Caco-2 (cell line): Measurements from ENCODE around the gene MELTF. TPM values are rescaled to one million over a fixed set of nuclear protein-coding genes. Genes with fewer than 3 reads are reported as not detected.

Experiments
- BruUV-seq: library from RNA; stranded (reverse); fragments of 400-500 nt; replicated peaks from 2 replicates; lab custom pipeline; 2021; lab: Mats Ljungman, UMichigan
- CTCF ChIA-PET: fragments of 300-600 bp; sonication (Branson Sonifier 250); formaldehyde crosslinking; loops from one replicate; lab custom pipeline; 2022; ENCODE audit warnings: antibody characterized with exemption; lab: Charles Lee
- POLR2A ChIA-PET: fragments of 300-600 bp; sonication (Branson Sonifier 250); formaldehyde crosslinking; loops from one replicate; lab custom pipeline; 2022; ENCODE audit warnings: antibody characterized with exemption; lab: Charles Lee
- DNase-seq, 2 experiments: peaks; one replicate each; pipeline versions ENCODE4 v3.0.0 to v3.0.0-alpha.2; 2020 to 2022
- H3K27me3 ChIP-seq: replicated peaks from 2 replicates; pipeline ENCODE4 v1.6.0; 2011; ENCODE audit warnings: low read length; ENCODE audit not compliant: control insufficient read depth, insufficient read depth
- H3K36me3 ChIP-seq: 2 replicates; pipeline ENCODE4 v1.5.1; 2011; ENCODE audit warnings: low read length; ENCODE audit not compliant: control insufficient read depth, insufficient read depth
- H3K4me1 ChIP-seq: fragments of 250-450 bp; sonication (Bioruptor Pico); 2 replicates; pipeline ENCODE4 v1.5.1; 2020; ENCODE audit warnings: mild to moderate bottlenecking
- H3K4me3 ChIP-seq: 2 replicates; pipeline ENCODE4 v1.5.1; 2011; ENCODE audit warnings: low read depth, mild to moderate bottlenecking, control low read depth, low read length
- H3K9me3 ChIP-seq: fragments of 250-450 bp; sonication (Bioruptor Pico); 2 replicates; pipeline ENCODE4 v1.5.1; 2020; ENCODE audit warnings: mild to moderate bottlenecking, moderate library complexity
- H3K27ac Mint-ChIP-seq: one replicate; pipeline ENCODE4 v1.8.0; 2022; ENCODE audit warnings: mixed read lengths; ENCODE audit not compliant: unreplicated experiment
- H3K27me3 Mint-ChIP-seq: one replicate; pipeline ENCODE4 v1.8.0; 2022; ENCODE audit warnings: mixed read lengths; ENCODE audit not compliant: insufficient read depth, unreplicated experiment
- H3K36me3 Mint-ChIP-seq: one replicate; pipeline ENCODE4 v1.8.0; 2022; ENCODE audit warnings: mild to moderate bottlenecking, mixed read lengths; ENCODE audit not compliant: insufficient read depth, unreplicated experiment
- H3K4me1 Mint-ChIP-seq: one replicate; pipeline ENCODE4 v1.8.0; 2022; ENCODE audit warnings: low read depth, mixed read lengths; ENCODE audit not compliant: unreplicated experiment
- H3K4me3 Mint-ChIP-seq: one replicate; pipeline ENCODE4 v1.8.0; 2022; ENCODE audit warnings: mild to moderate bottlenecking, moderate library complexity, mixed read lengths; ENCODE audit not compliant: unreplicated experiment
- H3K9me3 Mint-ChIP-seq: one replicate; pipeline ENCODE4 v1.8.0; 2022; ENCODE audit warnings: mixed read lengths; ENCODE audit not compliant: unreplicated experiment
- CTCF ChIP-seq, 2 experiments: fragments of 200-600 bp in 1 of 2; IDR thresholded peaks; 1 replicate in 1 of 2; 2 replicates in 1 of 2; pipeline versions ENCODE4 v1.5.1 to v1.8.0; 2011 to 2022; ENCODE audit warnings: antibody characterized with exemption in 1 of 2, control low read depth in 1 of 2, inconsistent platforms in 1 of 2, low read depth in 1 of 2, low read length in 1 of 2, mild to moderate bottlenecking in 1 of 2, moderate library complexity in 1 of 2; ENCODE audit not compliant: insufficient read depth in 1 of 2, severe bottlenecking in 1 of 2, unreplicated experiment in 1 of 2
- intact Hi-C: fragments of 100-400 bp; cut with micrococcal nuclease; formaldehyde crosslinking; loops from one replicate; pipeline ENCODE4 v1.10.0; 2022; ENCODE audit not compliant: unreplicated experiment
- total RNA-seq: library from RNA; stranded (reverse); gene quantifications from 2 replicates; pipeline ENCODE4 v1.2.3, GENCODE V29; 2022

The MELTF gene
- total RNA-seq, 1 experiment from 2014 or later = 29.3 TPM

GRCh38 chr3:196987022-196987421 lies 42.6 kb downstream of the MELTF start:
- no peak overlapping the region for H3K4me3 ChIP-seq
- Mint-ChIP-seq H3K36me3 (no peaks in the 10 kb centered on the region), H3K27me3 (no peaks in the 10 kb centered on the region), H3K27ac (no peak overlapping the region), H3K9me3 (peaks cover 19% of the 10 kb centered on the region), H3K4me1 (peaks cover 15% of the 10 kb centered on the region), H3K4me3 (no peak overlapping the region)
- no peaks in the 10 kb centered on the region for H3K36me3 ChIP-seq
- H3K27me3 ChIP-seq = no peaks in the 10 kb centered on the region
- H3K4me1 ChIP-seq = peaks cover 38% of the 10 kb centered on the region
- H3K9me3 ChIP-seq = 0 out of 2 replicates have a peak, but pooled peaks cover 6% of the 10 kb centered on the region
- intact Hi-C loops = no loop called here
- ChIA-PET POLR2A (no interaction called here), CTCF (no interaction called here)
- no TSS peak for BruUV-seq
- TF ChIP-seq CTCF (IDR thresholded peaks at IDR 0.05; ENCODE audit: insufficient read depth in 1 of 2, low read depth in 1 of 2, low read length in 1 of 2, severe bottlenecking in 1 of 2, unreplicated experiment in 1 of 2) = no peak
- no peak for DNase-seq

- no peaks in the 10 kb centered on the region for H3K36me3 ChIP-seq
- H3K9me3 ChIP-seq = 0 out of 2 replicates have a peak, but pooled peaks cover 9% of the 10 kb centered on the region
- no peak overlapping the region for H3K4me3 ChIP-seq
- Mint-ChIP-seq H3K27me3 (no peaks in the 10 kb centered on the region), H3K27ac (no peak overlapping the region), H3K4me1 (peaks cover 15% of the 10 kb centered on the region), H3K36me3 (no peaks in the 10 kb centered on the region), H3K9me3 (peaks cover 19% of the 10 kb centered on the region), H3K4me3 (no peak overlapping the region)
- no peak for TF ChIP-seq CTCF (IDR thresholded peaks at IDR 0.05; ENCODE audit: insufficient read depth in 1 of 2, low read depth in 1 of 2, low read length in 1 of 2, severe bottlenecking in 1 of 2, unreplicated experiment in 1 of 2)
- BruUV-seq = no TSS peak
- no peaks in the 10 kb centered on the region for H3K27me3 ChIP-seq
- intact Hi-C loops = no loop called here
- POLR2A ChIA-PET = no interaction called here
- CTCF ChIA-PET = no interaction called here
- H3K4me1 ChIP-seq = peaks cover 38% of the 10 kb centered on the region
- DNase-seq = no peak
Observed at GRCh38 chr3:196985954-196986885, 43.4 kb downstream of the MELTF start.

GRCh38 chr3:196985298-196985697 lies 44.3 kb downstream of the MELTF start:
- H3K36me3 ChIP-seq = no peaks in the 10 kb centered on the region
- H3K4me1 Mint-ChIP-seq = peaks cover 15% of the 10 kb centered on the region
- H3K27me3 Mint-ChIP-seq = no peaks in the 10 kb centered on the region
- ChIA-PET POLR2A (no interaction called here), CTCF (no interaction called here)
- no peak for TF ChIP-seq CTCF (IDR thresholded peaks at IDR 0.05; ENCODE audit: insufficient read depth in 1 of 2, low read depth in 1 of 2, low read length in 1 of 2, severe bottlenecking in 1 of 2, unreplicated experiment in 1 of 2)
- H3K4me3 ChIP-seq = no peak overlapping the region
- peaks cover 30% of the 10 kb centered on the region for H3K4me1 ChIP-seq
- no peak overlapping the region for H3K4me3 Mint-ChIP-seq
- intact Hi-C loops = no loop called here
- DNase-seq = peak in 1 of 2 experiments; percentile 31
- no TSS peak for BruUV-seq
- no peaks in the 10 kb centered on the region for H3K27me3 ChIP-seq
- 0 out of 2 replicates have a peak, but pooled peaks cover 9% of the 10 kb centered on the region for H3K9me3 ChIP-seq
- H3K27ac Mint-ChIP-seq = no peak overlapping the region
- H3K36me3 Mint-ChIP-seq = no peaks in the 10 kb centered on the region
- H3K9me3 Mint-ChIP-seq = peaks cover 19% of the 10 kb centered on the region
